GM12872 (cell line): ENCODE measurements around the gene HPCAL1.

Source experiments
- CTCF ChIP-seq: IDR thresholded peaks from 3 replicates; pipeline ENCODE4 v1.5.1; 2011; ENCODE audit warnings: low read depth, mild to moderate bottlenecking, low read length, moderate library complexity; ENCODE audit not compliant: insufficient read depth

Gene HPCAL1

GRCh38 chr2:10341193-10341592 lies 38.5 kb downstream of the HPCAL1 start:
- no peak for TF ChIP-seq CTCF

- no peak for TF ChIP-seq CTCF
These were observed 39.7 kb downstream of the HPCAL1 start for GRCh38 chr2:10342245-10342951.

GRCh38 chr2:10343191-10343590 lies 40.5 kb downstream of the HPCAL1 start:
- TF ChIP-seq CTCF = no peak

- no peak for TF ChIP-seq CTCF
These were observed 41.0 kb downstream of the HPCAL1 start for GRCh38 chr2:10343658-10344057.

- TF ChIP-seq CTCF = no peak
These were observed 41.7 kb downstream of the HPCAL1 start for GRCh38 chr2:10344105-10345066.

GRCh38 chr2:10345126-10345525 lies 42.4 kb downstream of the HPCAL1 start:
- TF ChIP-seq CTCF = no peak

GRCh38 chr2:10345813-10346212 lies 43.1 kb downstream of the HPCAL1 start:
- no peak for TF ChIP-seq CTCF
